Inflammatory macrophage treated with lipopolysaccharide for 1 hour (primary cell): ENCODE data around the gene MICAL2.
A peak's percentile ranks its signal among the peaks of the same experiment; 100 is the strongest.

Experiments used
- DNase-seq, 2 donors: peaks; one replicate each; pipeline ENCODE4 v3.0.0-alpha.2; 2020 to 2022

Gene MICAL2

DNA sequence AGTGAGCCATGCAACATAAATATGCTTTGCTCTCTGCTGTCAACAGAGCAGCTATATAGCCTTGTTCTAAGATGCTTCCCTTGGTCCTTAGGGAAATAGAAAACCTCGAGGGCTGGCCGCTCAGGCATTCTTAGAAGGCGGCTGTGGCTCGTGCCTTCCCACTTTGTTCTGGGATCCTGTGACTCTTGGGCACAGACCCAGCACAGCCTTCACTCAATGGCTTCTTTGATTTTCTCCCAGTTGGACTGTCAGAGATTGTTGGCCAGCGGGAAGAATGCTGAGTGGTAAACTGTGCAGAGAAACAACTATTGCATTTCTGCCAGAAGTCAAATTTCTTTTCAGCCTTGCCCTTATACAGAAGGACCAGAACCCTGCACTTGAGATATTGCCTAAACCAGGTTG lies 9.5 kb upstream of the MICAL2 start:
- no peak for DNase-seq

DNA sequence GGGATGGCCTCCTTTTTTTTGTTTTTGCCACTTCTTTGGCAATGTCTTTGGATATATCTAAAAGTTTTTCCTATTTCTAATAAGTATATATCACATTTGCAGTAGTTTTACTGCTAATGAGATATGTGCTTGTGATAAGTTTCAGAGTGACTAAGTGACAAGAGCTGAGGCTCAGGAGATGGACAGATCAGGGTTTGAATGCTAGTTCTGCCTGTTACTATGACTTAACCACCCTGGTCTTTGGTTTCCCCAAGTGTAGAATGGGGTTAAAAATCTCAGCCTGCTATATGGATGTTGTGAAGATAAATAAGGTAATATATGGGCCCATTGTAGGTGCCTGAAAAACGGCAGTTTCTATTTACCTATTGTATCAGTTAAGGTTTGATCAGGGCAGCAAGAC lies 9.1 kb upstream of the MICAL2 start:
- DNase-seq: no peak

DNA sequence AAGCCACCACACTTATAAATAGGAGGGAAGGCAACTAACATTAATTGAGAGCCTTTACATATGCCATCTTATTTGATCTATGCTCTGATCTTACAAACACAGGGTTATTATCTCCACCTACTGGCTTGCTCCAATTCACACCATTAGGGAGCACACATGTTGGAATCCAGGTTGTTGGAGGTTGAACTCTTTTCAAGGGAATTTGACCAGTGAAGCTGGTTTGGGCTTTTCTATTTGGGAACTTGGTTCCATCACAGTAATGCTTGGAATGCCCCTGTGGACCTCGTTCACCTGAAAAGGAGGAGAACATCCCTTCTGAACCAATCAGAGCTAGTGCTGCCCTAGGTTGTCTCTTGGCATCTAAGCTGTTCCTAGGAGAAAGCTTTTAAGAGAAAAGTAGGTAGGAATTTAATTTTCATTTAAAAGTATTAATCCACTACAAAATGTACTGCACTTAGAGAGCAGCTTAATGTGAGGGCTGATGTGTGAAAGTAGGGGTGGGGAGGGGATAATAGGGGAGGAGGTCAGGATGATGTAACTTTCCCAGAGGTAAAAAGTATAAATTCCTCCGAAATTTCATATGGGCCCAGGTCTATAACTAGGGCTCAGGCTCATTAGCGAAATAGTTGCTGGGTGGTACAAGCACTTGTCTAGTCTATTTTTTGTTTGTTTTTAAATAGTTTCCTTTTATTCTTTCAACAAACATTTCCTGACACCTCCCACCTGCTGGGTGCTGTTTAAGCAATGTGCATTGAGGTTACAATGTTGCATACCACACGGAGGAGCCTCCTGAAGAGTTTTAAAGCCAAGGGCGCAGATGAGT lies 7.6 kb upstream of the MICAL2 start:
- no peak for DNase-seq

DNA sequence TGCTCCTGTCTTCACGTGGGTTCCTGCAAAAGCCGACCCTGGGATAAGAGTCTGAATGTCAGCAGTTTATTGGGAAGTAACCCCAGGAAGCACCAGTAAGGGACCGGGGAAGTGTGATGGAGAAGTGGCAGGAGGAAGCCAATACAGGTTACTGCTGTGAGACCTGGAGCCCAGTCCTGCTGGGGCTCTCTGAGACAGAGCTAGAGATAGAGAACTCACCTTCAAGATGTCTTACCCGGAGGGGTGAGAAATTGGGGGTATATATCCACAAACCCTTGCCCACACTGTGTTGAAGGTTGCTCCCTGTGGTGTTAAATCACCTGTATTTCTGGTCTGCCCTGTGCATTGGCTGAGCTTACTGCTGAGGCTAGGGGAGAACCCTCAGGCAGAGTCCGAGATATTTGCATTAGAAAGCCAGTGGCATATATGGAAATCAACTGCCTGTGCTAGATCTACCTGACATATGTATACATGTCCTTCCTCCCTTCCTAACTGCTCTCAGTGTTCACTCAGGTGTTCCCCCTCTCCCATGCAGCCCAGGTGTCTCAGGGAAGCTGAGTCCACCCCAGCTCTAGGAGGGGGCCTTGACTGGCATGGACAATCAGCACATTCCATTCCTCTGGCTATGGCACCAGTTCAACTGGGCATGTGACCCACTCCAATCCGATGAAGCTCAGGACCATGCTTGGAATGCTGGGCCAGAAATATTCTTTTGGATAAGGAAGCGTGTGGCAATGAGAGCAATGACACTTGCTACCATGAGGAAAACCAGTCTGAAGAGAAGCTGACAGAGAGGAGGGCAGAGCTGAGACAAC lies 6.8 kb upstream of the MICAL2 start:
- DNase-seq: no peak

DNA sequence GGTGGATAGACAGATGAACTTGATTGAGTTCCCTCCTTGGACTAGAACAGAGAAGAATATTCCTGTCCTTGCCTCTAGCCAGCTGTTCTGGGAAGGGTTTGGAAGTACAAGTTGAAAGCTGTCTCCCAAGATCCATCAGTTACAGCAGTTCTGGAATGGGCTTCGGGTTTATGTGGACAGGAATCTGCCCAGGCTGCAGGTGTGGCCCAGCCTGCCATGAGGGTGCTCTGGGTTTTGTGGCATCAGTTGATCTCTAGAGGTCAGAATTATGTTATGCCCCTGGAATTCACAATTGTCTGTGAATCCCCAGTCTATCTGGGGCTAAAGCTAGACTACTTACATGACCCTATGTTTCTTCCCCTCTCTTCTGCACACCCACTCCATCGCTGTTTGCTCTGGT lies 4.9 kb upstream of the MICAL2 start:
- DNase-seq: peak in 1 of 2 donors; percentile 46

DNA sequence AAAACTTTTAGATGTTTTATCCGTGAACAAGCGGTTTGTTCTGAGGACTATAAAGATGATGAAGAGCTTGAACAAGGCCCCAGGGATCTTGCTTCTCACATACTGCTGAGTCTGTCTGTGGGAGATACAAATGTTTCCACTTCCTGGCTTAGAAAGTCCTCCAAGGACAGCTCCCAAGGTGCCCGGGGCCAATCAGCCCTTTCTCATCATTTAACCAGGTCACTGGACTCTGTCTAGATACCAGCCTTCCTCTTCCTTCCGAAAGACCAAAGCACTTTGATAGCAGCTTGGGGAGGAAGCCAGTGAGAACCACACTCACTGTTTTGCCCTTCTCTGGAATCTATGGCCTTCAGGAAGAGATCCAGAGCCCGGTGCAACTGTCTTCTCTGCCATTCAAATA lies 4.3 kb upstream of the MICAL2 start:
- DNase-seq: no peak

DNA sequence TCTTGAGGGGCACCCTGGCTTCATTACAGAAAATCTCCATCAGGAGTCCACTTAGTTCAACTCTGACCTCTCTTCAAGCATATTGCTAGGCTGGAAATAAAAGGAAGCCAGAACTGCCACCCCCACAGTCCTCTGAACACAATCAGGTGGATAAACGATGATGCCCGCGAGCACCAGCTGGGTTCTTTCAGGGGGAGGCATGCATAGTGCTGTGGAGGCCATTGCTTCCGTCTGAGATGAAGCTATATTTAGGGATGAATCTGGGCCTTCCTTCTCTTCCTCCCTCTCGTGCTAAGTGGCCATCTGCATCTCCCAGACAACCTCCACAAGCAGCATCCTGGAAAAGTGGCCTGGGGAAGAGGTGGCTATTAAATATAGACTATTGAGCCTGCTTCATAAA lies 3.9 kb upstream of the MICAL2 start:
- no peak for DNase-seq

DNA sequence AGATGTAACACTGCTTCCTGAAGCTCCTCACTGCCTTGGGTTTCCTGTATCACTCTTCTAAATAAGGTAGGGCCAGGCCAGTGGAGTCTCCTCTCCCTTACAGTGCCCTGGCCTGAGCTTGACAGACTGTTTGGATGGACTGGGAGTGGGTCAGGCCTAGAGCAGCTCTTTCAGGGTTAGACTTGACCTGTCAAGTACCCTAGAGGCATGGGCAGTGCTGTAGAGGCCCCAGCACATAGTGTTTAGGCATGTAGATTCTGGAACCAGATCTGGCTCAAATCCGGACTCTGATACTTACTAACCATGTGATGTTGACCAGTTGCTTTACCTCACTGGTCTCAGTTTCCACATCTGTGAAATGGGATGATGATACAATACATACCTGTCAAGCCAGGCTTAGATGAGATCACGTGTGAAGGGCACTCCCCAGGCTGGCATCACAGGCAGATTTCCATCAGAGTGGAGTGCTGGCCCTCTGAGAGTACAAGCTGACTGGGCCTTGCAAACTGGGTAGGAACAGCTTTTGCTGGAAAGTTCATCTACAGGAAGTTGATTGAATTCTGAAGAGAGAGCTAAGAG lies 1.4 kb upstream of the MICAL2 start:
- no peak for DNase-seq

DNA sequence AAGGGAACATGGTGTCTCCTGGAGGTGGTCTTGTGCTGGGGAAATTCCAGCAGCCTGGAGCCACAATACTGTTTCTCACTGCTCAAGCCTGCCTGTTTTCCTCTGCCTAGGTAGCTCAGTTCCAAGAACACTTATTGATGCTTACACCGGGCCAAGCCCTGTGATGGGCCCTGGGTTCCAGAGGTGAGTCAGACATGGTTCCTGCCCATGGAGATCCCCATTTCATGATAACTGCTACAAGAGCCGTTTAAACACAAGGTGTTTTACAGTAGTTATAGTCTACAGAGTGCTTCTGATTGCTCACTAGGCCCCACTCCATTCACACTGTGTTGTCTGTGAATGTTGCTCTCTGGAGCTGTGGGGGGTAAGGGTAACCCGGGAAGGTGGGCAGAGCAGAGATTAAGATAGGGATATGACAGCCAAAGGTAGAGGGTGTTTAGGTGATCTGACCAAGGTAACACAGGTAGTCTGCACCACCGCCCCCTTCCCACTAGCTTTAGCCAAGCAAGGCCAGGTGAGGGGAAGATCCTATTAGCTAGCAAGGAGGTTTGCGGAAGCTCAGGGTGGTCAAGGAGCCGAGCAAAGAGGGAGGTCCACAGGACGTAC lies 696 bp upstream of the MICAL2 start:
- DNase-seq: no peak

DNA sequence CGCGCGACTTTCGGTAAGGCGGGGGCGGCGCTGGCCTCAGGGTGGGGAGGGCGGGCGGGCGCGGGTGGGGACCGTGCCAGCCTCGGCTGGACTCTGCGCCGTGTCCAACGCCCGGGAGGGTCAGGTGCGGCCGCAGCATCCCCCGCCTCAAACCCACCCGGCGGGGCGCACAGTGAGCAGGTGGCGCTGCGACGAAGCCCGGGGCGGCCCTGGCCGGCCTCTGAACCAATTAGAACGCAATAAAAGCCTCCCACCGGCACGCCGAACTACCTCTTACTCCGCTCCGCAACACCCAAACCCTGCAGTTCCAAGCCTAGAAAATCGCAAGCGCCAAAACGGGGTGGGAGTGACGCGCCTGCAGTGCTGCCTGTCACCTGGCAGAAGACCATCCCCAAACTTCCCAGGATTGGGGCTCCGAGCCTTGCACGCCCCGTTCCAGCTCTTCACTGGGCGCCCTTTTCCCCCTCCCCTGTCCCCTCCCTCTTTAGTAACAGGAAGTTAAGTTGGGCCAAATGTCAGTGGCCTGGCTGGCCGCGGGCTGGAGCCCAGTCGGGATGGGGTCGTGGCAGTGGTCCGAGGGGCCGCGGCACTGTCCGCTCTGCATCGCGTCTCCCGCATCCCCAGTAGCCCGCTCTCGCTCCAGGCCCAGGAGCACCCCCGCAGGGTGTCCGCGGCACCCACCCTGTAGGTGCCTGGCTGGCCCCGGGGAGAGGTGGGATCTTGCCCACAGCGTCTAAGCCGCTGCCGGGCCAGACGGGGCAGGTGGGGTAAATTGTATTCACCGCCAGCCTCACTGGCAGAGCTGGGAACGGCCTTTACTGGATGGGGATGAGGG lies 541 bp downstream of the MICAL2 start:
- peak in 1 of 2 donors; percentile 16 for DNase-seq

DNA sequence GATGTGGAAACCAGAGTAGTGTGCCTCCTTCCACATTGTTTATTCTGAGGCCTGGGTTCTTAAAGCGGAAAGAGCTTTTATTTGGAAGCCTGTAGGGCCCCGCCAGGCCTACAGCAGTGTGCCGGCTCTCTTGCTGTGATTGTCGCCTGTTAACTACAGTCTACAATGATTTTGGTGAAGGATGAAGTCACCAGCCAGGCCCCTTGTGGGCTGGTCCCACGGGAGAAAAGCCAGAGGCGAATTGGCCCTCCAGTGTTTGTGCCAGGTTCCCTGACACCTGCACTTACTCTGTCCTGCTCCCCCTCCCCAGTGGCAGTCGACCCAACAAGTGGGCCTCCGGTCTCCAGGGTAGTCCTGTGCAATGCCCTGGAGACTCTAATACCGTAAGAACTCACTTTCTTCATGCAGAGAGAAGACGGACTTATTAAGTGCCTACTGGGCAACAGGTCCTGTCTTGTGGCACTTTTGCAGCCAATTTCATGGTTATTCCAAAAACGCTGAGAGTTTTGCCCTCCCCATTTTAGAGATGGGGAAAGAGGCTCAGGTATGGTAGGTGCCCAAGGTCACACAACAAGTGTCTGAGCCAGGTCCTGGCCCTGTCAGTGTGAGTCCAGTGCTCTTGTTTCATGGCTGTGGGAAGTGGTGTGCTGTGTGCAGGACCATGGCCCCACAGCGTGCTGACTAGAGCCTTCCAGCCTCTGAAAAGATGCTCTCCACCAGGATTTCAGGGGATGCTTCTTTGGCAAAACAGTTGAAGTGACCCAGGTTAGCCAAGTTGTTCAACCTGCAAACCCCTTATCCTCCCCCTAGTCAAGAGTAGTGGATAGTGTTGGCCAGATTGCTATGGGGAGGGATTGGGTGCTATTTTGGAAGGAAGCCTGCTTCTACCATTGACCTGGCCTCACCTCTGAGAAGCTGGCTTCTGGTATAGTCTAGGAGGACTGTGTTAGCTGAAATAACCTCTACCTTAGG lies 1.4 kb downstream of the MICAL2 start:
- DNase-seq: no peak

DNA sequence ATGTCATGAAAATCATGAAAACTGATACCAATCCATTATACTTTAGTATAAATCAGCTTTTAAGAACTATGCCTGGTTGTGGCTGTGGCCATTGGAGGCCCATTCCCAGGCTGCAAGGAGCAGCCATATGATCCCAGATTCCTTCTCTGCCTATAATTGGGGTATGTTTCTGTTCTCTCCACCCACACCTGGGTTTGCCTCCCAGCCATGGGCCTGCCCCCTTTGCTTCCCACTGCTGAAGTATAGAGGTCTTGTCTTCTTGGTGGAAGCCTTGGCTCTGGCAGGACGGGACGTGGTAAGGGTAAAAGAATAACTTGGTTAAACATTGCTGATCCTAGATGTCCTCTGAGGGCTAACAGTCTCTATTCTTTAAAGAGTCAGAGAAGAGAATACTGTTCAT lies 2.4 kb downstream of the MICAL2 start:
- no peak for DNase-seq

DNA sequence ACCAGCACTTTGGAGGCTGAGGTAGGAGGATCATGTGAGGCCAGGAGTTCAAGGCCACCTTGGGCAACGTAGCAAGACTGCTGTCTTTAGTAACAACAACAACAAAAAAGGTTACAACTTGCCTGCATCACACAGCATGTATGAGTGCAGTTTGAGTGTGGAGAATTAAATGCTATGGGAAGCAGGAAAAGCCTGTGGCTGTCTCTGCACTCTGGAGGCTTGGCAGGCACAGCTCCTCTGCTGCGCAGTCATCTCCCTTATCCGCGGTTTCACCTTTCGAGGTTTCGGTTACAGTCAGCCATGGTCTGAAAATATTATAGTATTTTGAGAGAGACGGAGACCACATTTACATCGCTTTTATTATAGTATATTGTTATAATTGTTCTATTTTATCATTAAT lies 2.9 kb downstream of the MICAL2 start:
- no peak for DNase-seq

DNA sequence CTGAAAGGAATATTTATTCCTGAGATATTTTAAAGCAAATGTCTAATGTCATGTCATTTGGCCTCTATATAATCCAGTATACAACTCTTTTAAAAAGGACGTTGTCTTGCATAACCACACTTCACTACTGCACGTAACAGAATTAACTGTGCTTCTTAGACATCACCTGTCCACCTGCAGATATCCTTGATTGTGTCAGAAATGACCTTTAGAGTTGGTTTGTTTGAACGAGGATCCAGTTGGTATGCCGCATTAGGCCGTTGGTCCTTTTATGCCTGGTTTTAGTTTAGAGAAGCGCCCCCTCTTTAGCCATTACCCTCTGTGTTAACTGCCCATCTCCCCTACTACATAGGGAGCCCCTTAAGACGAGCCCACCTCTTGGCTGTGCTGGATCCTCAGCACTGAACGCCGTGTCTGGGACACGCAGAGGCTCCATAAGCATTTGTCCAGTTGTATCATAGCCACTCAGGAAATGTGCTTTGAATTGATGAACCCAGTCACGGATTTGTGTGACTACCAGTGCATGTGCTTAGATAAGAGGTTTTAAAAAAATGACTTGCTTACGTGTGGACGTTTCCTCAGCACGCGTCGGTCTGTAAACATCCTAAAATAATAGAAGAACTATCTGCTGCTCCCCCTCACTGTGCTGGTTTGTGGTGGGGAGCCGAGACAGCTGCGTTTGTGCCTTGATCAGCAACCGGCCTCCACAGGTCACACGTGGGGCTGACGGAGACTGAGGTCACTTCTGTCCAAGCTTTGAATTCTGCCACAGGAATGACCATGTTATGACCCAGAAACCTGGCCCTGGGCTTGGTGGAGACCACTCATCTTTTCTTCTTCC lies 4.0 kb downstream of the MICAL2 start:
- no peak for DNase-seq

DNA sequence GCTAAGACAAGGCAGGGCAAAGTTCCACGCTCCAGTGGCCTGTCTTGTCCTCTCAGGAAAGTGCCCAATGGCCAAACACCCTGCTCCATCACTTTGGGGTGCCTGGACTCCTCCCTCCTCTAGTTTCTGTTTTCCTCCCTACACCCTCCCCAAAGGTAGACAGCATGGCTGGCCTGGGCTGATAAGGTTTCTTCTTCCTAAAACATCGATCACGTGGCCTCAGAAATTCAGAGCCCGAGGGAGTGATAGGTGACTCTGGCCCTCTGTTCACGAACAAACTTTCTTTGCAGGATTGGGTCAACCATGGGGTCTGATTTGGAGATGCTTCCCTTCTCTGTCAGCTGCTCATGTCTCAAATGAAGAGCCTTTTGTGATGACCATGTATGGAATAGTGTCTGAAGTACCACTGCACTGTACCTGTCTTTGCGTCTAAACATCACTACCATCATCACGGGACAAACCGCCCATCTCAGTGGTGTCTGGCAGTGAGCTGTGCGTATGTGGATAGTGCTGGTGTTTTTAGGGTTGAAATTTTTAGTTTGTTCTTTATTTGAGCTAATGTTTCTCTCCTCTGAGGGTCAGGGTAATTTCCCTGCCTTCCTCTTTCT lies 6.1 kb downstream of the MICAL2 start:
- no peak for DNase-seq

DNA sequence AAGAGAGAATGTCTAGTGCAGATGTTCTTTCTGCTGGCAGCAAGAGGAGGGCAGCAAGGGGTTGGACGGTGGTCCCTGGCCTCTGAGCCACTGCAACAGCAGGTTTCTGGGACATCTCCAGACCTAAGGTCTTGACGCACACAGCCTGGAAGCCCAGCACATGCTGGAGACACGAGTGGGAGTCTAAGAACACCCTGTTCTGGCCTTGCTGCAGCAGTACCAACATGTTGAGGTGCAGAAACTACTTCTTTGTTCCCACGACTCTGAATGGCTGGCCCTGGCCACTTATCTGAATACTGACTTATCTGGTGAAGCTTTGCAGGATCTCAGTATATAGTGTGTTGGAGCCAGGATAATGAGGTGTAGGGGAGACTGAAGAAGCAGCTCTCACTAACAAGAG lies 6.8 kb downstream of the MICAL2 start:
- no peak for DNase-seq

DNA sequence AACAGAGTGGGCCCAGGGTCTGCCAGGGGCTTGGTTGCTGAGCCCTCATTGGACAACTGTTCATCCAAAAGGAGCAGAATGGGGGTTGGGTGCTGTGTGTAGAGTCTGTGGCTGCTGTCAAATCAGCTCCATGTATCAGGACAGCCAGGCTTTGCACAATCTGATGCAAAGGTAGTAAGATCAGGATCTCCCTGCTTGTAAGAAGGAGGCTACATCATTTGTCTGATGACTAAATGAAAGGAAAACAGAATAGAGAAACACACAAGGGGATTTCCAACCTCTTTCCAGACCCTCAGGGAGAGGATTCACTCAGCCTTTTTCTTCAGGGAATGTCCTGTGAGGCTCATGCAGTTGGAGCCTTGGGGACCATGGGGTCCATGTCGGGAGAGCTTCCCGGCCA lies 7.2 kb downstream of the MICAL2 start:
- peak; percentile 35 to 84 for DNase-seq

DNA sequence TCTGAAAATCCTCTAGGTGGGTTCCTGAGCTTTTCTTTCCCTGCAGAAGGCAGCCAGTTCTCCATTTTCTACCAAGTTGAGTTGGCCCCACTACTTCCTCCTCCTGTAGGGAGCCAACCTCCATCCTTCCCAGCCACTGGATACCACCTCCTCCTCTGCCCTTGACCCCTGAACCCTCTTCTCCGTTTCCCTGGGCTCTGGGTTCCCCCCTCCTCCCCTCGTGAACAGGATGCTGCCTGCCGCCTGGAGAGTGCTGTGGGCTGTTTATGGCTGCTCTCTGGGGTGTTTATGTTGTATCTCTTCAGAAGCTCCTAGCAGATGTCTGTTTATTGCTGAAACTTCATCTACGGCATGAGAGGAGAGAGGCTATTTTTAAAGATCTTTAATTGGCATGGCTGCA lies 8.6 kb downstream of the MICAL2 start:
- DNase-seq: peak in 1 of 2 donors; percentile 28

DNA sequence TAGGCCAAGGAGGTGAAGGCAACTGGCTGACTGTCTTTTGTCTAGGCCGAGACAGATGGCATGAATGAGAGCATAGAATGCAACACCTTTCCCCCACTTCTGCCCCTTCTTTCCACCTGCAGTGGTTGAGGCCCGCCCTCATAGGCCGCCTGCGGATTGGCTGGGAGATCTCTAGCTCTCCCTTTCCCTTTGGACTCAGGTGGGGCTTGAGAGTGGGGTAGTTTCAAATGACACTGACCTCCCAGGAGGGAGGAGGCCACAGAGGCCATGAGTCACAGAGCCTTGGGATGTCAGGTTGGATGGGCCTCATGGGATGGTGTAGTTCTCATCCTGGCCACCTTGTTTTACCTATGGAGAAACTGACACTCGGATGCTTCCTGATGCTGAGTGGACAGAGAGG lies 9.1 kb downstream of the MICAL2 start:
- DNase-seq: no peak
